ENCODE results near the gene DIAPH1. TPM values are rescaled to one million over a fixed set of nuclear protein-coding genes. Genes with fewer than 3 reads are reported as not detected.

Gene DIAPH1
- total RNA-seq, 1 experiment from 2014 or later: 157 TPM

- no peaks in the 10 kb centered on the region for H3K79me2 ChIP-seq (ENCODE audit: low read depth)
- no peaks in the 10 kb centered on the region for H3K9me3 ChIP-seq (ENCODE audit: insufficient read depth, low read depth)
- peaks cover 16% of the 10 kb centered on the region; the same call in 1 of the 2 replicates for H3F3A ChIP-seq (ENCODE audit: insufficient read depth, low read depth)
- H3K27ac ChIP-seq: no peak overlapping the region
- H3K4me1 ChIP-seq (replicated peaks; ENCODE audit: insufficient read depth): peaks cover 18% of the 10 kb centered on the region
- no peak for TF ChIP-seq EZH2 (IDR thresholded peaks at IDR 0.05; ENCODE audit: low read depth)
- TF ChIP-seq, protein P1, sequence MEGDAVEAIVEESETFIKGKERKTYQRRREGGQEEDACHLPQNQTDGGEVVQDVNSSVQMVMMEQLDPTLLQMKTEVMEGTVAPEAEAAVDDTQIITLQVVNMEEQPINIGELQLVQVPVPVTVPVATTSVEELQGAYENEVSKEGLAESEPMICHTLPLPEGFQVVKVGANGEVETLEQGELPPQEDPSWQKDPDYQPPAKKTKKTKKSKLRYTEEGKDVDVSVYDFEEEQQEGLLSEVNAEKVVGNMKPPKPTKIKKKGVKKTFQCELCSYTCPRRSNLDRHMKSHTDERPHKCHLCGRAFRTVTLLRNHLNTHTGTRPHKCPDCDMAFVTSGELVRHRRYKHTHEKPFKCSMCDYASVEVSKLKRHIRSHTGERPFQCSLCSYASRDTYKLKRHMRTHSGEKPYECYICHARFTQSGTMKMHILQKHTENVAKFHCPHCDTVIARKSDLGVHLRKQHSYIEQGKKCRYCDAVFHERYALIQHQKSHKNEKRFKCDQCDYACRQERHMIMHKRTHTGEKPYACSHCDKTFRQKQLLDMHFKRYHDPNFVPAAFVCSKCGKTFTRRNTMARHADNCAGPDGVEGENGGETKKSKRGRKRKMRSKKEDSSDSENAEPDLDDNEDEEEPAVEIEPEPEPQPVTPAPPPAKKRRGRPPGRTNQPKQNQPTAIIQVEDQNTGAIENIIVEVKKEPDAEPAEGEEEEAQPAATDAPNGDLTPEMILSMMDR (conservative IDR thresholded peaks at IDR 0.05): no peak
- H3K4me2 ChIP-seq: no peak overlapping the region
- DNase-seq: no peak
- no peak overlapping the region for H3K4me3 ChIP-seq
- ChIA-PET CTCF (interaction anchor here (0.7 kb wide), 1 partner anchor 63 kb away, joined by 11 read pairs; no protein-coding TSS in a partner anchor), POLR2A (ENCODE audit: unreplicated experiment) (no interaction called here)
- H3K9me2 ChIP-seq (ENCODE audit: insufficient read depth): no peaks in the 10 kb centered on the region
- no peak overlapping the region for H2AFZ ChIP-seq
- no TSS peak for BruUV-seq (replicated peaks)
- no peaks in the 10 kb centered on the region for H4K20me1 ChIP-seq (ENCODE audit: insufficient read depth)
- no peaks in the 10 kb centered on the region for H3K36me3 ChIP-seq (ENCODE audit: low read depth)
- H3K27me3 ChIP-seq (ENCODE audit: insufficient read depth, low read depth): no peaks in the 10 kb centered on the region
- intact Hi-C loops (cut with micrococcal nuclease; ENCODE audit: unreplicated experiment): no loop called here
Measured at GRCh38 chr5:141506381-141507155, 112.2 kb downstream of the DIAPH1 start.

GRCh38 chr5:141504216-141504615 lies 114.6 kb downstream of the DIAPH1 start:
- Histone ChIP-seq H3K79me2 (ENCODE audit: low read depth) (no peaks in the 10 kb centered on the region), H3K9me2 (ENCODE audit: insufficient read depth) (no peaks in the 10 kb centered on the region), H3K4me3 (no peak overlapping the region), H3F3A (ENCODE audit: insufficient read depth, low read depth) (peaks cover 1% of the 10 kb centered on the region; the same call in 1 of the 2 replicates), H2AFZ (no peak overlapping the region), H3K4me2 (no peak overlapping the region), H3K9me3 (ENCODE audit: insufficient read depth, low read depth) (no peaks in the 10 kb centered on the region), H3K36me3 (ENCODE audit: low read depth) (no peaks in the 10 kb centered on the region), H3K27me3 (ENCODE audit: insufficient read depth, low read depth) (no peaks in the 10 kb centered on the region), H3K4me1 (replicated peaks; ENCODE audit: insufficient read depth) (peaks cover 11% of the 10 kb centered on the region), H3K27ac (no peak overlapping the region), H4K20me1 (ENCODE audit: insufficient read depth) (no peaks in the 10 kb centered on the region)
- BruUV-seq (replicated peaks): no TSS peak
- DNase-seq: no peak
- POLR2A ChIA-PET (ENCODE audit: unreplicated experiment): no interaction called here
- no peak for TF ChIP-seq EZH2 (IDR thresholded peaks at IDR 0.05; ENCODE audit: low read depth)
- TF ChIP-seq, protein P1 (conservative IDR thresholded peaks at IDR 0.05): no peak
- CTCF ChIA-PET: no interaction called here
- intact Hi-C loops (cut with micrococcal nuclease; ENCODE audit: unreplicated experiment): no loop called here

DNA sequence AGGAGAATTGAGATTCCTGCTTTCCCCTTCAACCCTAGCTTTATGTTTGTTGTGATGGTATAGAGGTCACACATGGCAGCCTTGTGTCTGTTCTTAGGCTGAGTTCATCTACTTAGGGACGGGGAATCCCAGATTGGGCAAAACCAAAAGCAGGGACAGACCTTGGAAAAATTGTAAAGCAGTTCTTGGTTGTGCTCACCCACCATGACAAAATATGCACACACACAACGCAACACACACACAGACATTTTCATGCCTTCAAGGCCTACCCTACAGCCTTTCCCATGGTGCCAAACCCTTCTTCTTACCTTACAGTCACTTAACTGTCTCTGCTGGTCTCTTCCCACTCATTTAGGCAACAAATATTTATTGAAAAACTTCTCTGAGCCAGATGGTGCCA lies 115.1 kb downstream of the DIAPH1 start:
- TF ChIP-seq, protein P1 (conservative IDR thresholded peaks at IDR 0.05): no peak
- no peak for TF ChIP-seq EZH2 (IDR thresholded peaks at IDR 0.05; ENCODE audit: low read depth)
- H3K4me1 ChIP-seq (replicated peaks; ENCODE audit: insufficient read depth): peaks cover 8% of the 10 kb centered on the region
- no peak overlapping the region for H3K27ac ChIP-seq
- H2AFZ ChIP-seq: no peak overlapping the region
- no peaks in the 10 kb centered on the region for H3K79me2 ChIP-seq (ENCODE audit: low read depth)
- DNase-seq: no peak
- H4K20me1 ChIP-seq (ENCODE audit: insufficient read depth): no peaks in the 10 kb centered on the region
- POLR2A ChIA-PET (ENCODE audit: unreplicated experiment): no interaction called here
- no peaks in the 10 kb centered on the region for H3F3A ChIP-seq (ENCODE audit: insufficient read depth, low read depth)
- H3K4me2 ChIP-seq: no peak overlapping the region
- intact Hi-C loops (cut with micrococcal nuclease; ENCODE audit: unreplicated experiment): no loop called here
- CTCF ChIA-PET: no interaction called here
- no peaks in the 10 kb centered on the region for H3K9me2 ChIP-seq (ENCODE audit: insufficient read depth)
- H3K36me3 ChIP-seq (ENCODE audit: low read depth): no peaks in the 10 kb centered on the region
- no peaks in the 10 kb centered on the region for H3K27me3 ChIP-seq (ENCODE audit: insufficient read depth, low read depth)
- no TSS peak for BruUV-seq (replicated peaks)
- no peaks in the 10 kb centered on the region for H3K9me3 ChIP-seq (ENCODE audit: insufficient read depth, low read depth)
- H3K4me3 ChIP-seq: no peak overlapping the region

Measured in PC-9 (cell line).